Progenitor cell of endocrine pancreas (in vitro differentiated cells): ENCODE measurements around the gene SLC38A10. TPM values are rescaled to one million over a fixed set of nuclear protein-coding genes. Genes with fewer than 3 reads are reported as not detected.
A peak's percentile ranks its signal among the peaks of the same experiment; 100 is the strongest.

Source experiments
- DNase-seq: peaks from one replicate; pipeline ENCODE4 v3.0.0; 2021; ENCODE audit warnings: low spot score; ENCODE audit not compliant: unreplicated experiment
- H3K27ac Mint-ChIP-seq: 2 replicates; pipeline ENCODE4 v1.8.0; 2021; ENCODE audit warnings: mild to moderate bottlenecking, moderate library complexity, mixed read lengths
- H3K27me3 Mint-ChIP-seq: 2 replicates; pipeline ENCODE4 v1.8.0; 2021; ENCODE audit warnings: mixed read lengths
- H3K36me3 Mint-ChIP-seq: 2 replicates; pipeline ENCODE4 v1.8.0; 2022; ENCODE audit warnings: mixed read lengths; ENCODE audit not compliant: insufficient read depth
- H3K4me1 Mint-ChIP-seq: 2 replicates; pipeline ENCODE4 v1.8.0; 2021; ENCODE audit warnings: low read depth, mixed read lengths
- H3K4me3 Mint-ChIP-seq: 2 replicates; pipeline ENCODE4 v1.8.0; 2021; ENCODE audit warnings: low read depth, mild to moderate bottlenecking, moderate library complexity, mixed read lengths
- H3K9me3 Mint-ChIP-seq: 2 replicates; pipeline ENCODE4 v1.8.0; 2021; ENCODE audit warnings: low read depth, mixed read lengths
- total RNA-seq: library from RNA; stranded (reverse); gene quantifications from 2 replicates; pipeline ENCODE4 v1.2.1, GENCODE V29; 2021
- TF ChIP-seq, protein P1 (sequence below): fragments of 200-600 bp; sonication (generic); IDR thresholded peaks from one replicate; pipeline ENCODE4 v1.5.0; 2021; ENCODE audit warnings: antibody characterized with exemption, mild to moderate bottlenecking; ENCODE audit not compliant: unreplicated experiment

The SLC38A10 gene
- total RNA-seq, 1 donor from 2014 or later = 130 TPM

DNA sequence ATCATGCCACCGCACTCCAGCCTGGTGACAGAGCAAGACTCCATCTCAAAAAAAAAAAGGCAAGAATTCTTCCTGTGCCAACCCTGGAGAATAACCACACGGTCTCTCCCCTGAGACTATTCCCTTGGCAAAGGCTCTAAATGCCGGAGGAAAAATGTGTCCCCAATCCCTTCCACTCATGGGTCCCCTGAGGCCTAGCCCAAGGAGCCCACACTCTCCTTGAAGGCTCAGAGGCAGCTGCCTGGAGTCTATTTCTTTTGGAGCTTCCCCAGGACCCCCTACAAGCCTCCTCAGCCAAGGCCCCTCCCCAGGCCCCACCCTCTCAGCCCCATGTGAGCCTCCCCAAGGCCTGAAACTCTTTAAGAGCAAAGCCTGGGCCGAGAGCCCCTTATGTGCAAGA, 88.9 kb downstream of the SLC38A10 start:
- H3K4me3 Mint-ChIP-seq = no peak overlapping the region
- peaks cover 2% of the 10 kb centered on the region for H3K36me3 Mint-ChIP-seq

DNA sequence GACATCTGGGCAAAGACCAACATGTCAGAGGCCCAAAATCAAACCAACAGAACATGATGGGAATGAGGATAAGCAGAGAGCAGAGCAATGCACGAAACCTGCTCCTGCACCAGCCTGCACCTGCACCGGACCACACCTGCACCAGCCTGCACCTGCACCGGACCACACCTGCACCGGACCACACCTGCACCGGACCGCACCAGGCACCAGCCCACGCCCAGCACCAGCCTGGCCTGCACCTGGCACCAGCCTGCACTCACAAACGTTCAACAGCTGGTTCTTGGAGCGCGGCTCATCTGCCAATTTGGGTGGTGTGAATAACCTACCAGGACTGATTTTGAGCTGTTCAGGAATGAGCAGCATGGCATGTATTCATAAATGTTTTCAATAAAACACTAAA, 90.5 kb downstream of the SLC38A10 start:
- Mint-ChIP-seq H3K27ac (no peak overlapping the region), H3K4me1 (no peaks in the 10 kb centered on the region), H3K27me3 (no peaks in the 10 kb centered on the region), H3K4me3 (no peak overlapping the region), H3K36me3 (peaks cover 2% of the 10 kb centered on the region), H3K9me3 (no peaks in the 10 kb centered on the region)
- DNase-seq = no peak
- TF ChIP-seq, protein P1, sequence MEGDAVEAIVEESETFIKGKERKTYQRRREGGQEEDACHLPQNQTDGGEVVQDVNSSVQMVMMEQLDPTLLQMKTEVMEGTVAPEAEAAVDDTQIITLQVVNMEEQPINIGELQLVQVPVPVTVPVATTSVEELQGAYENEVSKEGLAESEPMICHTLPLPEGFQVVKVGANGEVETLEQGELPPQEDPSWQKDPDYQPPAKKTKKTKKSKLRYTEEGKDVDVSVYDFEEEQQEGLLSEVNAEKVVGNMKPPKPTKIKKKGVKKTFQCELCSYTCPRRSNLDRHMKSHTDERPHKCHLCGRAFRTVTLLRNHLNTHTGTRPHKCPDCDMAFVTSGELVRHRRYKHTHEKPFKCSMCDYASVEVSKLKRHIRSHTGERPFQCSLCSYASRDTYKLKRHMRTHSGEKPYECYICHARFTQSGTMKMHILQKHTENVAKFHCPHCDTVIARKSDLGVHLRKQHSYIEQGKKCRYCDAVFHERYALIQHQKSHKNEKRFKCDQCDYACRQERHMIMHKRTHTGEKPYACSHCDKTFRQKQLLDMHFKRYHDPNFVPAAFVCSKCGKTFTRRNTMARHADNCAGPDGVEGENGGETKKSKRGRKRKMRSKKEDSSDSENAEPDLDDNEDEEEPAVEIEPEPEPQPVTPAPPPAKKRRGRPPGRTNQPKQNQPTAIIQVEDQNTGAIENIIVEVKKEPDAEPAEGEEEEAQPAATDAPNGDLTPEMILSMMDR = no peak

More for the DNA sequence above, 88.9 kb downstream of the SLC38A10 start:
- no peak for DNase-seq
- no peaks in the 10 kb centered on the region for H3K4me1 Mint-ChIP-seq
- TF ChIP-seq, protein P1 = no peak
- no peaks in the 10 kb centered on the region for H3K9me3 Mint-ChIP-seq
- no peaks in the 10 kb centered on the region for H3K27me3 Mint-ChIP-seq
- H3K27ac Mint-ChIP-seq = no peak overlapping the region

DNA sequence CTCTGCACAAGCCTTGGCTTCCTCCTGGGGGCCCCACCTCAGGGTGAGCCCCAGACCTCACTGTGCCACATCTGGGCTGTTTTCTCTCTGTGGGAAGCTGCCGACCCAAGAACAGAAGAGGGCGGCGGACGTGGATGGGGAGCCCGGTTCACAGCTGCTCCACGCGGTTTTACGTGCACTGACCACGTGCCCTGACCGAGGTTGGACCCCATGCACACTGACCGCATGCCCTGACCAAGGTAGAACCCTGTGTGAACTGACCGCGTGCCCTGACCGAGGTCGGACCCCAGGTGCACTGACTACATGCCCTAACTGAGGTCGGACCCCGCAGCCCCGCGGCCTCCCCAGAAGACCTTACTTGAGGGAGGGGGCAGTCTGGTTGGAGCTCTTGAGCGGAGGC, 92.0 kb downstream of the SLC38A10 start:
- TF ChIP-seq, protein P1 = no peak
- no peaks in the 10 kb centered on the region for H3K4me1 Mint-ChIP-seq
- H3K27me3 Mint-ChIP-seq = no peaks in the 10 kb centered on the region
- no peak for DNase-seq
- H3K9me3 Mint-ChIP-seq = no peaks in the 10 kb centered on the region
- H3K27ac Mint-ChIP-seq = no peak overlapping the region
- H3K36me3 Mint-ChIP-seq = peaks cover 2% of the 10 kb centered on the region
- H3K4me3 Mint-ChIP-seq = no peak overlapping the region

DNA sequence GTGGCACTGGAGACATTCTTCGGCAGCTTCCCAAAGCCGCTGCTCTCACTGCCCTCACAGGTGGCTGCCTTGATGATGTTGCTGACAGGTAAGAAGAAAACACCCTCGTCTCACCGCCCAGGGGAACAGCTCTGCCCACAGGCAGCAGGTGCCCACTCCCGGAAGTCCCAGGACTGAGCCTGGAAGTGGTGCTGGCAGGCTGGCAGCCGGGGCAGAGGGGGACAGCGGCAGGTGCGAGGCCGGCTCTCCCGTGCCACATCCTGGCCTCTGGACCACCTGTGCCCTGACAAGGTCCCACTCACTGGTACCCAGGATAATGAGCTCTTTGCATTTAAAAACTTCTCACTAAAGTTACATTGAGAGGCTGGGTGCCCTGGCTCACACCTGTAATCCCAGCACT, 92.8 kb downstream of the SLC38A10 start:
- DNase-seq = no peak
- no peak overlapping the region for H3K4me3 Mint-ChIP-seq
- TF ChIP-seq, protein P1 = no peak
- H3K27me3 Mint-ChIP-seq = no peaks in the 10 kb centered on the region
- H3K36me3 Mint-ChIP-seq = peaks cover 2% of the 10 kb centered on the region
- H3K4me1 Mint-ChIP-seq = no peaks in the 10 kb centered on the region
- no peaks in the 10 kb centered on the region for H3K9me3 Mint-ChIP-seq
- H3K27ac Mint-ChIP-seq = no peak overlapping the region

DNA sequence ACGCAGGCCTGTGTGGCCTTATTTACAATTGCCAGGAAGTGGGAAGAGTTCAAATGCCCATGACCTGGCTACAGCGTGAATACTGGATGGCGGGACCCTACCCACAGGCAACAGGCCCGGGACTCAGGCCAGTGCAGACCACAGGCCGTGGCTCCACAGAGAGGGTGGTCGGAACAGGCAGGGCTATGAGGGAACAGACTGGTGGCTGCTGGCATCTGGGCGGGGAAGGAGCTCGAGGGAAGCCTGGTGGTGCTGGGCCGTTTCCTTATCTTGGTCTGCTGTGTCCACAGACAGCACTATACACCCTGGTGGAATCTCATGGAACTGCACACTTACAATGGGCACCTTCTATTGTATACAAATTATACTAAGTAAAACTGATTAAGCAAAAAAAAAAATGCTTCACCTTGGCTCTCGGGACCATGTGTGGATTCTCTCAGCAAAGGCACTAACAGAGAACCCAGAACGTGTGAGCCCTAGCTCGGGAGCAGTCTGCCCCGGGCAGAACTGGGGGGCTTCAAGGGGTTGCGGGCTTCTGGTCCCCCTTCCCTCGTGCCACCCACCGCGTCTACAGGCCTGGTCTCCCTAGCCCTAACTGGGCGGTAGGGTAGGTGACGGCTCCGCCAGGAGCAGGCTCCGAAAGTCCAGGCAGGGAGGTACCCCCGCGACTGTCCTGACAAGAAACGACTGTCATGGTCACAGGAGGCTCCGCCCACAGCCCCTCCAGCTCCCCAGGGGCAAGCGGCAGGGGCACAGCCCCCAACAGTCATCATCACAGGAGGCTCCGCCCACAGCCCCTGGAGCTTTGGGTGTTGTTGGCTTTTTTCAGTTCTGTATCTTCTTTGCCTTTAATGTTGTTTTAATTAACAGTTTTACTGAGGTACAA, 94.2 kb downstream of the SLC38A10 start:
- TF ChIP-seq, protein P1 = peak; percentile 55
- Mint-ChIP-seq H3K4me3 (no peak overlapping the region), H3K4me1 (no peaks in the 10 kb centered on the region), H3K9me3 (no peaks in the 10 kb centered on the region), H3K36me3 (peaks cover 2% of the 10 kb centered on the region), H3K27ac (no peak overlapping the region), H3K27me3 (no peaks in the 10 kb centered on the region)
- no peak for DNase-seq
